SKM-1 treated with dmso at 0.1 percent for 144 hours (cell line): ENCODE measurements around the gene FILIP1L.

Experiments used
- DNase-seq: peaks from one replicate; lab custom pipeline; 2025; ENCODE audit not compliant: unreplicated experiment; lab: John Stamatoyannopoulos, UW

The FILIP1L gene

GRCh38 chr3:100019719-100020118 is 94.6 kb downstream of the FILIP1L start:
- no peak for DNase-seq

- DNase-seq = no peak
Observed at GRCh38 chr3:100018806-100019205, 95.5 kb downstream of the FILIP1L start.

GRCh38 chr3:100010087-100010417 is 104.2 kb downstream of the FILIP1L start:
- DNase-seq = no peak

GRCh38 chr3:100009276-100010086 is 104.8 kb downstream of the FILIP1L start:
- no peak for DNase-seq

GRCh38 chr3:100008081-100008698 is 106.1 kb downstream of the FILIP1L start:
- no peak for DNase-seq

- no peak for DNase-seq
Observed at GRCh38 chr3:100007313-100007712, 107.0 kb downstream of the FILIP1L start.

- DNase-seq = no peak
Observed at GRCh38 chr3:100006570-100007271, 107.6 kb downstream of the FILIP1L start.

- no peak for DNase-seq
Observed at GRCh38 chr3:100005665-100006393, 108.5 kb downstream of the FILIP1L start.

GRCh38 chr3:100004931-100005330 is 109.4 kb downstream of the FILIP1L start:
- DNase-seq = no peak

- no peak for DNase-seq
Observed at GRCh38 chr3:100003609-100004503, 110.4 kb downstream of the FILIP1L start.

GRCh38 chr3:100002599-100003350 is 111.5 kb downstream of the FILIP1L start:
- DNase-seq = no peak

GRCh38 chr3:100001526-100002270 is 112.6 kb downstream of the FILIP1L start:
- DNase-seq = no peak

GRCh38 chr3:100001083-100001482 is 113.2 kb downstream of the FILIP1L start:
- no peak for DNase-seq

GRCh38 chr3:99999536-99999935 is 114.8 kb downstream of the FILIP1L start:
- no peak for DNase-seq

- no peak for DNase-seq
Observed at GRCh38 chr3:99997293-99997692, 117.0 kb downstream of the FILIP1L start.

- no peak for DNase-seq
Observed at GRCh38 chr3:99990179-99990578, 124.1 kb downstream of the FILIP1L start.

- DNase-seq = no peak
Observed at GRCh38 chr3:99984668-99985067, 129.6 kb downstream of the FILIP1L start.

GRCh38 chr3:99984139-99984538 is 130.2 kb downstream of the FILIP1L start:
- DNase-seq = no peak

GRCh38 chr3:99982650-99983049 is 131.7 kb downstream of the FILIP1L start:
- DNase-seq = no peak
